Stimulated activated CD8-positive, alpha-beta memory T cell treated with anti-CD3 and anti-CD28 coated beads, Interleukin-4, amount 100 ng/mL, for 24 hours (primary cell): ENCODE results near the gene SMG9.

Source experiments
- DNase-seq: peaks from one replicate; pipeline ENCODE4 v3.0.0-alpha.2; 2020; ENCODE audit warnings: low read depth

Gene SMG9

DNA sequence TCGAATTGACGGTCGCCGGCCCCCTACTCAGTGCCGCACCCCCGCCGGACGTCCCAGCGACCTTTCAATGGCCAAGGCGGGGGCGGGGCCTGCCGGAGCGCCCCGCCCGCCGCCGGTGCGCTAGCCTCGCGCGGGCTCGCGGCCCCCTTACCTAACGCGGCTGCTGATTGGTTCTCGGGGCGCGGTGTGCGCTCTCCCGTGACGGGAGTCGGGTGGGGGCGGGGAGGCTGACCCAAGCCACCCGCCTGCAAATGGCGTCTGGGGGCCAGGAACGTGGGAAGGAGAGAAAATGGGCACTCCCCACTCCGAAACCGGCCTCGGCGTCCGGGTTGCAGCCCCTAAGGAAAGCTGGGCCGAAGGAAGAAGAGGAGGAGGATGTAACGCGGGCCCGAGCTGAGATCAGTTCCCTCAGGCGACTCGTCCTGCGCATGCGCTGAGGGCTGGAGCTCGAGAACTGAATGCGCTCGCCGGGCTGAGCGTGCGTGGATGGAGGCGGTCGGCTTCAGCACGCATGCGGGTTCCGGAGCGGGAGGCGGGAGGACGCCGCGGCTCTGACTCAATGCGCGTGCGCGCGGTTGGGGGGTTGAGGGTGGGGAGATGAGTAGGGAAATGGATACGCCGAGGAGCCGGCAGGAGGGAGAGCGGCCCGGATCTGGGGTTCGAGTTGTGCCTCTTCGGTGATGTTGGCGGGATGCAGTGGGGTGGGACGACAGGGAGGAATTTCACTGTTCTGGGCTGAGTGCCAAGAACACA lies at the start of gene SMG9:
TSS of gene SMG9 (minus strand) at position 460 of the 753 bp plus-strand sequence. CDS start 4,221 bp downstream, outside the sequence.
- DNase-seq = peak; percentile 98

DNA sequence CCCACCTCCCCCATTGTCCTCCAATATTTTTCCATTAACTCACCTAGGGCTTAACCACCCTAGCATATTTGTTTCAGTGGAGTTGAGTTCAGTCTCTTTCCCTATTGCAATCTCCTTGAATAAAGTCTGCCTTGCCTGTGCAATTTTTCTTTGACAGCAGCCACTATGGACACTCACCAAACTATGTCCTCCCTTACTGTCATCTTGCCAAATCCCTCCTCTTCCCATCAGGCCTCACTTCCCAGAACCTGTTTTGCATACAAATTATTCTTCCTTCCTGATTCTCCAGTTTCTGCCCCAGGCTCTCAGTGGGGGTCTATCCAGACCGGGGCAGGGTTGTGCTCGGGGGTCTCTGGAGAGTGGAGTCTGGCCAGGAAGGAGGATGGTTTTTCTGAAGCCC lies 49.7 kb upstream of the SMG9 start:
- DNase-seq = no peak

GRCh38 chr19:43802216-43802951 lies 47.6 kb upstream of the SMG9 start, which contains the start of gene LYPD5:
Gene LYPD5, minus strand, starts transcription at chr19:43802447. Its CDS starts 67 bp downstream, at chr19:43802380.
- no peak for DNase-seq

DNA sequence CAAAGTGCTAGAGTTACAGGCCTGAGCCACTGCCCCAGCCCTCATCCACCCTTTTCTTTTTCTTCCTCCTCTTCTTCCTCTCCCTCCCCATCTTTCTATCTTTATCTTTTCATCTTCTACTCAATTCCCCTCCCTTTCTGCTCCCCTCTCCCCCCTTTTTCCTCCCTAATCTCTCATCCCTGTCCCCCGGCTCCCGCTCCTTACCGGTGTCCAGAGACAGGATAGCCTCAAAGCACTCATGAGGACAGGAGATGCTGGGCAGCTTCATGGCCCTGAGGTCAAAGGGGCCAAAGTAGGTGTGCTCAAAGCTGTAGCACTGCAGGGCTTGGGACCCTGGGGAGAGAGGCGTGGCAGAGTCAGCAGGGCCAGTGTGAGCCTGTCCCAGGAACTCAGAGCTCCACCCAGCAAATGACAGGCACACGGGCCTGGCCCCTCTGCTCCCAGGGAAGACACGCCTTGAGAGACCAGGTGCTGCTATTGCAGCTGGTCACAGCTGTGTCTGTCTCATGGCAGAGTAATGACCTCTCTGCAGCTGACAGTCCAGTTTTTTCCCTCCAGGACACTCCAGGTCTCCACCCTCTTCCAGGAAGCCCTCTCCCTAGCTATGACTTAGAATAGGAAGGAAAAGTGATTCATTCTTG lies 44.9 kb upstream of the SMG9 start:
- no peak for DNase-seq

GRCh38 chr19:43798546-43799409 lies 44.0 kb upstream of the SMG9 start:
- peak; percentile 55 for DNase-seq

- no peak for DNase-seq
Observed at GRCh38 chr19:43798026-43798545, 43.3 kb upstream of the SMG9 start.

GRCh38 chr19:43797556-43797955 lies 42.8 kb upstream of the SMG9 start:
- DNase-seq = no peak

DNA sequence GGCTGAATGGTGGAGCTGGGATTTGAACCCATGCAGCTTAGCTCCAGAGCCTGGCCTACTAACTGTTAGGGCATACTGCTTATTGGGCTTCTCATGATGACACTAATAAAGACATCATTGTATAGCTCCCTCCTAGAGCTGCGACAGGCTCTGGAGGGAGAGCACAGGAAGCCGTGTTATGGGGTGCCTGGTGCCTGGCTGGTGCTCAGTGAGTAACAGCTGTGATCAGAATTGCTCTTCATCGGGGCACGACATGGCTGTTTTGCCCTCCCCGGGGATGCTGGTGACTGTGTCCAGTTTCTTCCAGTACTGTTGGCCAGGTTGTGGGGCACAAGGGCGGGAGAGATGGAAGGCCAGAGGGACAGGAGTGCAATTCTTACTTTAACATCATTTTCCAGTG lies 42.4 kb upstream of the SMG9 start:
- no peak for DNase-seq

DNA sequence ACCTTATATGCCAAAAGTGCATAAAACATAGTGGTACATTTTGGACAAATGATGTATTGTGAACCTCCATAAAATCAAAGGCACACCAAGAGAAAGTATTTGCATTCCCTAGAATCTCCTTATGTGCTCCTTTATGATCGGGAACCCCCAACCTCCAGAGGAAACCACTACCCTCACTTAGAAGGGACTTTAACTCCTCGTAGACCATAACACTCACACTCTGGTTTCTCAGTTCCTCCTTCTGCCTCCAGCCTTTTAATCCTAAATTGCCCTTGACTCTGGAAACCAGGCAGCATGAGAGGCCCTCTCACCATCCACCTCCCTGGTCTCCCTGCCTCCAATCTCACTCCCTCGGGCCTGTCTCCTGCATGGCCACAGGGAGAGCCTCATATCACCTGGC lies 35.8 kb upstream of the SMG9 start:
- DNase-seq = no peak

- DNase-seq = no peak
Observed at GRCh38 chr19:43789029-43789428, 34.3 kb upstream of the SMG9 start.

DNA sequence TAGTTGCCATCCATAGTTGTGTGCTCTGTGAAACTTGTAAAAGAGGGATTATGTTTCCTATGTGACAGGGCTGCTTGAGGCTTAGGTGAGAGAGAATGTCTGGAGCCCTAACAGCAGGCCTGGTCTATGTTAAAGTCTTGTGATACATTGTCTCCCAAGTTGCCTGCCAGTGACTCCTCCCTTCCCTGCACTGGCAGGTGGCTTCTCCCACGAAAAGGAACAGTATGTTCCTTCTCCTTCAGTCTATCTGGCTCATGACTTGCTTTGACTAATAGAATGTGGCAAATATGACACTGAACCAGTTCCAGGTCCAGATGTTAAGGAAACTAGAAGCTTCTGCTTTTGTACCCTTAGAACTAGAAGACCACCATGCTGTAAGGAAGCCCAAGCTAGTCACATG lies 31.9 kb upstream of the SMG9 start:
- DNase-seq = no peak

DNA sequence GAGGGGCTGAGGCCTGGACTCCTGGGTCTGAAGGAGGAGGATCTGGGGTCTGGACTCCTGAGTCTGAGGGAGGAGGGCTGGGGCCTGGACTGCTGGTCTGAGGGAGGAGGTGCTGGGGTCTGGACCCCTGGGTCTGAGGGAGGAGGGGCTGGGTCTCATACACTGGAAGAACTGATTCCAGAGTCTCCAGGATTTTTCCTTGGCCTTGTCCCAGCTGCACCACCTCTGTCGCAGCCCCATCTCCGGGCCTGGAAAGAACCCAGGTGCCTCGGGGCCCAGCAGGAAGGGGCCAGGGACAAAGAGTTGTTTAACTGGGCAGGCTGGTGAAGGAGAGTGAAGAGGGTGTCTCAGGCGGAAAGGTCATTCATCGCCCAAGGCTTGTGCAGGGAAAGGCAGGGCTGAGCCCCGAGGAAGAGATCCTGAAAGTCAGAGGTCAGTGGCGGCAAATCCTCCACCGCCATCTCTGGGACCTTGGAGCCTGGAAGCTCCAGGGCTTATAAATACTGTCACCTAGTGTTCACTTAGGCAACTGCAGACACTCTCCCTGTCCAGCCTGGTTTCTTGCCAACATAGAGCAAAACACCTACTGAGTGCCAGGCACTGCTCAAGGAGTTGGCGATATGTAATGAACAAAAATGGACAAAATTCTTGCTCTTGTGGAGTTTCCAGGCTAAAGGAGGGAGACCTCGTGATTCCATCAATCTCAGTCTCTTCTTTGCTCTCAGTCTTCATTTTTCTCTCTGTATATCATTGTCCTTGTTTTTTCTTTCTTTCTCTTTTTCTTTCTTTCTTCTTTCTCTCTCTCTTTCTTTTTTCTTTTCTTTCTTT lies 30.4 kb upstream of the SMG9 start:
- DNase-seq = no peak

- DNase-seq = no peak
Observed at GRCh38 chr19:43784241-43784980, 29.6 kb upstream of the SMG9 start.

GRCh38 chr19:43783636-43784035 lies 28.9 kb upstream of the SMG9 start:
- no peak for DNase-seq

GRCh38 chr19:43782689-43783231 lies 28.0 kb upstream of the SMG9 start:
- no peak for DNase-seq

DNA sequence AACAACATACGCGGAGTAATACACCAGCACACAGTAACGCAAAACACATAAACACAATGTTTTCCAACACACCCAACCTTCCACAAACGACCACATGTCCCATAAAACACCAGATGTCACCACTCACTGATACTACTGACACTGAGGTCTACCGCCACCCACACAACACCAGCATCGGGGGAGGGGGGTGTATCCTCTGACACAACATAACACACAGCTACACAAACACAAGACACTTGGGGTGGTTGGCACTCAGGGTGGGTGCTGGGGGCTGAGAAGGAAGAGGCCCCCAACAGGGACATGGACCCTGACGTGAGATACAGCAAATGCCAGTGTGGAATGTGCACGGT lies 27.5 kb upstream of the SMG9 start:
- DNase-seq = no peak

GRCh38 chr19:43781630-43782310 lies 27.0 kb upstream of the SMG9 start:
- no peak for DNase-seq

DNA sequence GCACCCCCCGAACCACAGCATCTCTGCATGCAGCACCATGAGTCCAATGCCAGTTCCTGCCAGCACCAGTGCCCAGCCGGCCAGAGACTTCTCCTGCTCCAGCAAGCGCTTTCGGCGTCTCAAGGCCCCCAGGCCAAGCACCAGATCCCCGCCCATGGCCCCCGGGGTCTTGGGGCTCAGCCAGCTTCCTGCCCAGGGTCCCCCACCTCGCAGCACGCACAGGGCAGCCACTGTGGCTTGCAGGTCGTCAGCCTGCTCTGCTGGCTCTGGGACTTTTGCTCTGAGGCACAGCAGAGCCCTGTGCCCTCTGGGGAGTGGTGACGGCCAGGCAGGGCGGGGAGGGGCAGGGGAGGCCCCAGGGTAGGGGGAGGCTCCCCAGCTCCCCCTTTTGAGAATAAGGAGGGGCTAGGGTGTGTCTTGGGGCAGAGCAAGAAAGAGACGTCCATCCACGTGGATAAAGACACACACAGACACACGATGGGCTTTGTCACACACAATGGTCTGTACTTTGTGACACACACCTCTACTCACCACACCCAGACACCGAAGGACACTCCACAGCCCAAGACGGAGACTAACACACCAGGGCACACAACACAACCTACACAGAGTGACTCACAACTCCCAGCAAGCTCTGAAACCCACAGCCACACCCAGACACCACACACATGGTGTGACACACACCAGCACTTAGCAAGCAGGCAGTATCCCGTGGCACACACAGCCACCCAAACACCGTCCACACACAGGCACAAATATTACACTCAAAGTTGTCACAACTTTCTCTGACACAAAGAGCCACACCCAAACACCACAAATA lies 26.2 kb upstream of the SMG9 start, which contains the start of gene KCNN4:
TSS of gene KCNN4 (minus strand) at position 268 of the 820 bp plus-strand sequence. CDS start at position 156, 112 bp downstream.
- peak; percentile 48 for DNase-seq
